NCI-H748 (cell line): Measurements from ENCODE around the gene RGS17.
"Not testable (repeated sequence)": the region's sequence is repeated elsewhere in the genome, so short reads cannot be mapped to it uniquely, and the experiment has no call there.

Source experiments
- DNase-seq: peaks from one replicate; lab custom pipeline; 2025; ENCODE audit not compliant: unreplicated experiment; lab: John Stamatoyannopoulos, UW

RGS17 gene

GRCh38 chr6:153131037-153131981 is at the start of gene RGS17:
TSS of gene RGS17 (minus strand) at chr6:153131282. CDS start at chr6:153044018, 87,264 bp downstream.
- peak; percentile 90 for DNase-seq

- DNase-seq: peak; percentile 50
Measured at GRCh38 chr6:153172815-153173214, 41.7 kb upstream of the RGS17 start.

- DNase-seq: no peak
Measured at GRCh38 chr6:153170511-153170910, 39.4 kb upstream of the RGS17 start.

GRCh38 chr6:153167907-153168306 is 36.8 kb upstream of the RGS17 start:
- no peak for DNase-seq

- DNase-seq: no peak
Measured at GRCh38 chr6:153167061-153167891, 36.2 kb upstream of the RGS17 start.

- DNase-seq: no peak
Measured at GRCh38 chr6:153162646-153163045, 31.6 kb upstream of the RGS17 start.

- DNase-seq: no peak
Measured at GRCh38 chr6:153162172-153162571, 31.1 kb upstream of the RGS17 start.

- DNase-seq: no peak
Measured at GRCh38 chr6:153160221-153160620, 29.1 kb upstream of the RGS17 start.

GRCh38 chr6:153150752-153151440 is 19.8 kb upstream of the RGS17 start:
- DNase-seq: peak; percentile 92

GRCh38 chr6:153150371-153150751 is 19.3 kb upstream of the RGS17 start:
- DNase-seq: peak; percentile 76

- DNase-seq: peak; percentile 82
Measured at GRCh38 chr6:153149891-153150290, 18.8 kb upstream of the RGS17 start.

- no peak for DNase-seq
Measured at GRCh38 chr6:153146413-153146812, 15.3 kb upstream of the RGS17 start.

GRCh38 chr6:153145591-153145990 is 14.5 kb upstream of the RGS17 start:
- peak; percentile 97 for DNase-seq

GRCh38 chr6:153143200-153143599 is 12.1 kb upstream of the RGS17 start:
- DNase-seq: no peak

- peak; percentile 96 for DNase-seq
Measured at GRCh38 chr6:153140299-153140698, 9.2 kb upstream of the RGS17 start.

- no peak for DNase-seq
Measured at GRCh38 chr6:153138930-153139329, 7.8 kb upstream of the RGS17 start.

GRCh38 chr6:153135681-153136080 is 4.6 kb upstream of the RGS17 start:
- no peak for DNase-seq

- DNase-seq: not testable (repeated sequence)
Measured at GRCh38 chr6:153133667-153134066, 2.6 kb upstream of the RGS17 start.

- DNase-seq: peak; percentile 67
Measured at GRCh38 chr6:153130515-153131036, 506 bp downstream of the RGS17 start.

GRCh38 chr6:153129873-153130514 is 1.1 kb downstream of the RGS17 start:
- peak; percentile 67 for DNase-seq
